Vagina (tissue), 2 donors: ENCODE results near the gene INTS14.

Source experiments
- POLR2A ChIP-seq, 2 donors: fragments of 450-650 bp; IDR thresholded peaks; one replicate each; pipeline ENCODE4 v1.6.1; 2017; ENCODE audit warnings: antibody characterized with exemption in 2 of 2, mild to moderate bottlenecking in 2 of 2, moderate library complexity in 2 of 2
- POLR2AphosphoS5 ChIP-seq, 2 donors: sonication (generic); formaldehyde crosslinking; IDR thresholded peaks; one replicate each; pipeline ENCODE4 v1.9.0; 2017; ENCODE audit warnings: antibody characterized with exemption in 2 of 2, mild to moderate bottlenecking in 2 of 2, low read depth in 1 of 2; ENCODE audit not compliant: insufficient read depth in 1 of 2
- TF ChIP-seq, protein P1 (sequence below), 3 experiments: fragments of 450-650 bp in 2 of 3; fragments of 200-600 bp in 1 of 3; sonication (generic) in 1 of 3; IDR thresholded peaks; one replicate each; pipeline ENCODE4 v1.5.1; 2017 to 2019; ENCODE audit warnings: antibody characterized with exemption in 3 of 3, mild to moderate bottlenecking in 2 of 3, moderate library complexity in 2 of 3

DNA sequence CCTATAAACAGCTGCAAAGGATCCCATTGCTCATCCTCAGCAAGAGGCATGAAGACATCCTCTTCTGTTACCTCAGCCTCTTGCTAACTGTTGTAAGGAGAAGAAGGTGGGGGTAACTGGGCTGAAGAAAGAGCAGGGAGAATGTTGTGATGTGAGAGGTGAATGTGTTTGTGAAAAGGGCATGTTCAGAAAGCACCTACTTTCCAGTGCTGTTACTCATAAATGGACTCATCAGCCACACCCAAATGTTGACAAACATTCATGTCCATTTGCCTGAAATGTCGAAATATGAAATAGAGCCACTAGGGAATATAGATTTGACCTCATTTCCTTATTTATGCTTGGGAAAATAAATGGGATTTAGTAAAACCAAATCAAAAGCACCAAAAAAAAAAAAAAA lies 23.4 kb upstream of the INTS14 start:
- TF ChIP-seq, protein P1, sequence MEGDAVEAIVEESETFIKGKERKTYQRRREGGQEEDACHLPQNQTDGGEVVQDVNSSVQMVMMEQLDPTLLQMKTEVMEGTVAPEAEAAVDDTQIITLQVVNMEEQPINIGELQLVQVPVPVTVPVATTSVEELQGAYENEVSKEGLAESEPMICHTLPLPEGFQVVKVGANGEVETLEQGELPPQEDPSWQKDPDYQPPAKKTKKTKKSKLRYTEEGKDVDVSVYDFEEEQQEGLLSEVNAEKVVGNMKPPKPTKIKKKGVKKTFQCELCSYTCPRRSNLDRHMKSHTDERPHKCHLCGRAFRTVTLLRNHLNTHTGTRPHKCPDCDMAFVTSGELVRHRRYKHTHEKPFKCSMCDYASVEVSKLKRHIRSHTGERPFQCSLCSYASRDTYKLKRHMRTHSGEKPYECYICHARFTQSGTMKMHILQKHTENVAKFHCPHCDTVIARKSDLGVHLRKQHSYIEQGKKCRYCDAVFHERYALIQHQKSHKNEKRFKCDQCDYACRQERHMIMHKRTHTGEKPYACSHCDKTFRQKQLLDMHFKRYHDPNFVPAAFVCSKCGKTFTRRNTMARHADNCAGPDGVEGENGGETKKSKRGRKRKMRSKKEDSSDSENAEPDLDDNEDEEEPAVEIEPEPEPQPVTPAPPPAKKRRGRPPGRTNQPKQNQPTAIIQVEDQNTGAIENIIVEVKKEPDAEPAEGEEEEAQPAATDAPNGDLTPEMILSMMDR (IDR thresholded peaks at IDR 0.05): no peak
- no peak for TF ChIP-seq POLR2AphosphoS5 (IDR thresholded peaks at IDR 0.05; ENCODE audit: insufficient read depth in 1 of 2, low read depth in 1 of 2)
- no peak for TF ChIP-seq POLR2A (IDR thresholded peaks at IDR 0.05)
